ELF-1 (cell line): ENCODE data around the gene MTURN.
"Not testable (repeated sequence)": the region's sequence is repeated elsewhere in the genome, so short reads cannot be mapped to it uniquely, and the experiment has no call there.

ENCODE experiments used
- DNase-seq: peaks from one replicate; pipeline ENCODE4 v3.0.0-alpha.2; 2016; ENCODE audit warnings: low read depth, low spot score

The MTURN gene

GRCh38 chr7:30178748-30179436 is 44.1 kb downstream of the MTURN start:
- no peak for DNase-seq

DNA sequence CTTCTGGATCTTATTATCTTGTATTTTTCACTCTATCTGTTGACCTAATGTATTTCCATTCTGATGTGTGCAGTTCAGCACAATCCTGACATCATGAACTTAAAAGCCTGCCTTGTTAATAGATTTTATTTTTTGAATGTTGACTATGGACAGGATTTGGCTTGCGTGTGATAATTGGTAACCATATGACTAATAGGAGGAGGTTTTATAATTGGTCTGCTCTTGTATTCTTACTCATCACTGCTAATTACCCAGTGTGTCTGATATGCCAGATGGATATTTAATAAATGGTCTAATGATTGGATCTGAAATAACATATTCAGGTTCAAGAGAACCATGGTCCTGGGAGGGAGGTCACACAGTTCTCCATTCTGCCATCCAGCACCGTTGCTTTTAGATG is 45.9 kb downstream of the MTURN start:
- DNase-seq, result no peak

DNA sequence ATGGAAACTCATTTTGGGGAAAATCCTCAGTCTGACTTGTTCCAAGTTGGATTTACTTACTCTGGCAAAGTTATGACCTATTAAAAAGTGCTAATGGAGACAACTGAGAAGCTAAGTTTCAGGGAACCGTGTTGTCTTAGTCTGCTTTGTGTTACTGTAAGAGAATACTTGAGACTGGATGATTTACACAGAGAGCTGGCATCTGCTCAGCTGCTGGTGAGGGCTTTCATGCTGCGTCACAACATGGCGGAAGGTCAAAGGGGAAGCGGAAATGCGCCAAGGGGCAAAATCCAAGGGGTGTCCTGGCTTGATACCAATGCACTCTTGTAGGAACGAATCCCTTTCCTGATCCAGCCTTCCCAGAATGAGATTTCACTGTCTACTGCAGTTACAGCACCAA is 46.4 kb downstream of the MTURN start:
- DNase-seq, result no peak

- DNase-seq, result no peak
Observed at GRCh38 chr7:30181736-30182522, 47.1 kb downstream of the MTURN start.

- no peak for DNase-seq
Observed at GRCh38 chr7:30182814-30183213, 48.0 kb downstream of the MTURN start.

DNA sequence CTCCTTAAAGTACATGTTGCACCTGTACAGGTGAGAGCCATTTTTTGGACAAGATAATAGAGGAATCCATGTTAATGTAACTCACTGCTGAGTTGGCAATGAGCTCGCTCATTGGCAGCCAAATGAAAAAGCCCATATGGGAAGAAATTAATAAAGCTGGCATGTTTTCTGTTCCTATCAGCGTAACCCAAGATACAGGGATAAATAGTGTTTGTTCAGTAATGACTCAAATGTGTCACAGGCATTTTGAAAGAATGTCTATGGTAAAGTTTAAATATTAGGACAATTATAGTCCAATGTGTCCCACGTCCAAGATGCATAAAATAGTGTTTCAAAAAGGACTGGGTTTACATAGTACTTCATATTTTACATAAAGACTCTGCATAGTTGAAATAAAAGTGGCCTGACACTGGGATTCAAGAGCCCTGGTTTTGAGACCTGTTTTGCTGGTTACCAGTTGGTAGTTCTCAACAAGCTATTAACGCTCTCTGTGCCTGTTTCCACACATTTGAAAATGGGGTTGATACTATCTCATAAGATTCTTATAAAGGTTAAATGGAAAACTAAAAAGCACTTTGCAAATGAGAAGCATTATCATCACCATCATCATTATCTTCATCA is 49.1 kb downstream of the MTURN start:
- DNase-seq, result no peak

DNA sequence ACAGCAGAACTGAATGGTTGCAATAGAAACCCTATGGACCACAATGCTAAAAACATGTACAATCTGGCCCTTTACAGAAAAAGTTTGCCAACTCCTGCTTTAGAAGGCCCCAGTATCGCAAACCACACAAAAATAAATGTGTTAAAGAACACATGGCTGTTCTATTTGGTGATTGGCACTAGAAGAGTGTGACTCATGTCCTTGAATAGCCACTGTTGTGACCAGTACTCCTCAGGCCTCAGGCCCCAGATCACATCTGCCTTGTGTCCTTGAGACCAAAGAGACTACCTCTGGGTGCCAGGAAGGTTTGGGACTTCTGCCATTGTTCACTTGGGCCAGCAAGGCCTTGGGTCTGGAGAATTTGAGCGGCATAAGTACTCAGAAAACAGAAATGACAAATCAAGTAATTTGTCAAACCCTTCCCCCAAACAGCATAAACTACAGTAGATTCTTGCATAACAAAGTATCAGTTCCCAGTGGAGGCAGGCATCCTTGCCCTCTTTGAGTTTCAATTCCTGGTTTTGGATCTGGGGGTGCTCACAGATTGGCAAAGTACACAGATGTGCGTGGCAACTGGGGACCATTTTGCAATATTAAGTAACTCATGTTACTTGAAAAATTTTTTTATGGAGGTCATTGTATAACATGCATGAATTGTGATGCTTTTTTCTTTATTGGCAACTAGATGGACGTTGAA is 50.2 kb downstream of the MTURN start:
- no peak for DNase-seq

DNA sequence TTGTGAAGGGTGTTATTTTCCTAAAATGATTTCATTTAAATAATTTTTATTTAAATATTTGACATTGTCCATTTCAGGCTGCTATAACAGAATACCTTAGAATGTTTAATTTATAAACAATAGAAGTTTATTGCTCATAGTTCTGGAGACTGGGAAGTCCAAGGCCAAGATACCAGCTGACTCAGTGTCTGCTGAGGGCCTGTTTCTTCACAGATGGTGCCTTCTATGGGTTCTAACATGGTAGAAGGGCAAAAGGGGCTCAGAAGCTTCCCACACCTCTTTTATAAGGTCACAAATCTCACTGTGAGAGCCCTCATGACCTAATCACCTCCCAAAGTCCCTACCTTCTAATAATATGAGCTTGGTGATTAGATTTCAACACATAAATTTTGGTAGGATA is 50.7 kb downstream of the MTURN start:
- no peak for DNase-seq

DNA sequence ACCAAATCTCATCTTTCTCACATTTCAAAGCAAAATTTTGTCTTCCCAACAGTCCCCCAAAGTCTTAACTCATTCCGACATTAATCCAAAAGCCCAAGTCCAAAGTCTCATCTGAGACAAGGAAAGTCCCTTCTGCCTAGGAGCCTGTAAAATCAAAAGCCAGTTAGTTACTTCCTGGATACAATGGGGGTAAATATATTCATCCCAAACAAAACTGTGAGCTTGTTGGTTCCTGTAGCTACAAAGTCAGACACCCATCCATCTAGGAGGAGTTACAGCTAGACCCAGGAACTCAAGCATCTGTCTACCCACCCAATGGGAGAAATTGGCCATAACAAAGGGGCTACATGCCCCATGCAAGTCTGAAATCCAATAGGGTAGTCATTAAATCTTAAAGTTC is 51.9 kb downstream of the MTURN start:
- no peak for DNase-seq

DNA sequence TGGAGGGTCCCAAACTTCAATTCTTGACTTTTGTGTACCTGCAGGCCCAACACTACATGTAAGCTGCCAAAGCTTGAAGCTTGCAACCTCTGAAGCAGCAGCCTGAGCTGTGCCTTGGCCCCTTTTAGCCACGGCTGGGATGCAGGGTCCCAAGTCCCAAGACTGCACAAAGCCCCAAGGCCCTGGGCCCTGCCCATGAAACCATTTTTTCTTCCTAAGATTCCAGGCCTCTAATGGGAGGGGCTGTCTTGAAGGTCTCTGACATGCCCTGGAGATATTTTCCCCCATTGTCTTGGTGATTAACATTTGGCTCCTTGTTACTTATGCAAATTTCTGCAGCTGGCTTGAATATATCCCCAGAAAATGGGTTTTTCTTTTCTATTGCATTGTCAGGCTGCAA is 52.7 kb downstream of the MTURN start:
- no peak for DNase-seq

DNA sequence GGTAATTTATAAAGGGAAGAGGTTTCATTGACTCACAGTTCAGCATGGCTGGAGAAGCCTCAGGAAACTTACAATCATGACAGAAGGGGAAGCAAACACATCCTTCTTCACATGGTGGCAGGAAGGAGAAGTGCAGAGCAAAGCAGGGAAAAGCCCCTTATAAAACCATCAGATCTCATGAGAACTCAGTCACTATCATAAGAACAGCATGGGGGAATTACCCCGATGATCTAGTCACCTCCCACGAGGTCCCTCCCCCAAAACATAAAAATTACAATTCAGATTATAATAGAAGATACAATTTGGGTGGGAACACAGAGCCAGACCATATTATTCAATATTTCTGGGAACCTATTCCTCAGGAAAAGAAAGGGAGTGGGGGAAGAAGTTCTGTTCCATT is 53.6 kb downstream of the MTURN start:
- DNase-seq, result not testable (repeated sequence)

DNA sequence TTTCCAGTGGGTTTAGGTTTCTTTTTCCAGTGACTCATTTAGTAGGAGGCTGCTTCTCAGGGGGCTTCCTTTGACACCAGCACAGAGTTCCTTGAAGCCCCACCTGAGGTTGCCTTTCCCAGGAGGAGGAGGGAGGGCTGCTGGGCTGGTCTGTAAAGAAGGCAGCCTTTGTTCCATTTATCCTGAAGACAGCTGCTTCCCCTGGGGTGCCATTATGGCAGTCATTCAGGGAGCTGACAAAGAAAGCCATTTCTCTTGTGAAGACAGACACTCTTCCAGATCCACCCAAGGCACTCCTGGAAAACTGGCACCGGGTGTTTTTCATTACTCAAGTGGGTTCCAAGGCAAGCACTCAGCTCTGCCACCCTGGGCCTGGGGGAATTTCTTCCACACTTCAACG is 54.0 kb downstream of the MTURN start:
- no peak for DNase-seq

- no peak for DNase-seq
Observed at GRCh38 chr7:30191809-30192208, 57.0 kb downstream of the MTURN start.

- no peak for DNase-seq
Observed at GRCh38 chr7:30193336-30193943, 58.7 kb downstream of the MTURN start.

DNA sequence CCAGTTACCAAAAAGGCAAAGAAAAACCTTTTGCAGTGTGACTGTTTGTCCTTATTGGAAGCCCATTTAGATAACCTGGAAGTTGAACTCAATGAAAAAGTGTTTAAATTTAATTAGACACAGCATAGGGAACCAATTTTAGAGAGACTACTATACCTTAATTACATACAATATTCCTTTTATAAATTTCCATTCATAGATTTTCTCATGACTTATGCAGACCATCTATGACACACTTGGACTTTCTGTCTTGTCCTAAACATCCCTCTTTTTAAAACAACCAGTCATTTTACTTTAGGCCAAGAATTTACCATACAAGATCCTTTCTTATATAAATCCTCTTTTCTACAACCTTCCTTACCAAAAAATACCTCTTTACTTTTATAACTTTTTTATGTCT is 61.6 kb downstream of the MTURN start:
- DNase-seq, result no peak

DNA sequence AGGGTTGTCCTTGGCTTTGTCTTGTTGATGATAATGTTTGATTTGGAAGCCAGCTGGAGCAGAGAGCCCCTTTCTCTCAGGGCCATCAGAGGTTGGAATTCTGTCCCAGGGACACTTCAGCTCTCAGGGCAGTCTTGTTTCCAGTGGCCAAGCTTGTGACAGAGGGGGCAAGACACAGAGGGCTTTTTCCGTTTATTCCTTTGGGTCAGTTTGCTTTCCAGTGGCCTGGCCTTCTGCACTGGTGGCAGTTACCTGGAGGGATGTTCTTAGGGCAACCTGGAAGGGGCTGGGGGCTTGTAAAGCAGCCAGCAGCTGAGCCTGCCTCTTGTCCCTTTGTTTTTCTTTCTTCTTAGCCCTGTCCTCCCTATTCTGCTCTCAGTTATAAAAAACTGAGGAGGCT is 62.7 kb downstream of the MTURN start:
- DNase-seq, result no peak

DNA sequence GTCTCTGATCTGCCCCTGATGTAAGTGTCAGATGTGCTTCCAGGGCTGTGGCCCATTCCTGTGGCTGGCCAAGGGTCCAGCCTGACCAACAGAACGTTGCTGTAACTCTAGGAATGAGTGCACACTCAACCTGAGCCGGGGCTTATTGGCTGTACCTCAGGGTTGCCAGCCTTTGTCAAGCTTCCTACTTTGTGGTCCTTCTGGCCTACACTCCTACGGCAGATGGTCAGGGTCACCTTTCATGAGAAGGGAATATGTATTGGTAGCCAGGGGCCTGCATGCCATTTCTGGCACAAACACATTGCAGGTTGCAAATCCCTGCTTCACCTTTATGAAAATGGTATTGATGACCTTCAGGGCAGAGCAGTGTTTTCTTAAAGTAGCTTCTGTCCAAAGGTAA is 64.5 kb downstream of the MTURN start:
- DNase-seq, result no peak

- no peak for DNase-seq
Observed at GRCh38 chr7:30200591-30200990, 65.8 kb downstream of the MTURN start.

DNA sequence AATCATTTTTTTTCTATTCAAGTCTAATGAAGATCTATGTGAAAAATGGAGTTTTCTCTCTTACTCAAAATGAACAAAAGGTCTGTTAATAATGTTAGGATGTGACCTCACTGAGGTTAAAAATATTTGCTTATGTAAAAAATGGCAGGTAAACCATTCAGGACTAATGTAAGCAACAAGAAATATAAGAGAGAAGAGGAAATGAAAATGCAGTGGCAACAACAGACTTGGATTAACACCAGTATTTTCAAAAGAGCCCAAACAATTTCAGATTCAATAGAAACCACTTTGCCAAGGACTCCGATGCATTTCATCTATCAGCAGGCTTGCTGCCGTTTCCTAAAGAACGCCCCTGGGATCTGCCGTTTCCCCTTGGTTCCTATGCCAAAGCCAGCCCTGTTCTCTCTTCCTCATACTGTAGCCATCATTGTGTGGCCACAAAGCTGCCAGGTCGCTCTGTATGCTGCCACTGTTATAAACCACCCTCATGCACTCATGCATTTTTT is 66.4 kb downstream of the MTURN start:
- no peak for DNase-seq

DNA sequence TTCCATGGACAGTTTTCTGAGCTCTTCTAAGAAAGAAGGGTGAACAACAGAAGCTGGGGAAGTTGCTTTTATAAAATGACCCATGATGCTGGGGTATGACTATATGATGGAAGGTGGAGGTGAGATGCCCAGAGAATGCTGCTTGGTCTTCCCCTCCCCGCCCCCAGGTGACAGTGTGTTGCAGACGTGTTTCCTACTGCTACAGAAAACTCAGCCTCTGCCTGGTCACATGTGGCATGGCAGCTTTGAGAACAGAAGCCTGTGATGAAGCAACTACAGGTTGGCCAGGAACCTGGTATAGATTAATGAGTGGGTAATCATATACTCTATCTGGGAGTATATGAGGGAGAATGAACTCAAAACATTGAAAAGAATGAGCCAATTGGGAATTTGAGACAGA is 67.1 kb downstream of the MTURN start:
- DNase-seq, result no peak

GRCh38 chr7:30202671-30203070 is 67.9 kb downstream of the MTURN start:
- DNase-seq, result no peak

DNA sequence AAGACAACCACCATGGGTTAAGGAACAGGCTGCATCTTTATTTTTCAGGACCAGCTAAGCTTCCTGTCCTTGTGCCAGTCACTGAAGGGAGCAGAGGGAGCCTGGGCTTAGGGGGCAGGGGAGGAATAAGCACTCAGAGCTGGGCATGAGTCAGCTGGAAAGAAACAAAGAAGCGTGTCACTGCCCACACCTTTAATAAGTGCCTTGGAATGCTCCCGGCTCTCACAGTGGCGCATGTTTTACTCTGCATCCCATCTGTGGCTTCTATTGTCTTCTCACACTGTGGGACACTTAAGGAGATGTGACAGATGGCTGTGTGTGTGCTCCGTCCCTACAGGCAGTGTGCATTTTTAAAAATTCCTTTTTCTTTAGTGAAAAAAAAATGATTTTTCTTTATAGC is 71.7 kb downstream of the MTURN start:
- DNase-seq, result peak; percentile 18
